HS-5 (cell line): ENCODE results near the gene CCDC171.

ENCODE experiments used
- DNase-seq: peaks from one replicate; pipeline ENCODE4 v3.0.0-alpha.2; 2012; ENCODE audit warnings: low read depth

CCDC171 gene

GRCh38 chr9:16001856-16002255 lies 449.0 kb downstream of the CCDC171 start:
- DNase-seq, result no peak

GRCh38 chr9:16002816-16003215 lies 450.0 kb downstream of the CCDC171 start:
- no peak for DNase-seq

GRCh38 chr9:16003785-16004184 lies 450.9 kb downstream of the CCDC171 start:
- no peak for DNase-seq

- DNase-seq, result no peak
Measured at GRCh38 chr9:16004613-16005012, 451.8 kb downstream of the CCDC171 start.

GRCh38 chr9:16010221-16010620 lies 457.4 kb downstream of the CCDC171 start:
- DNase-seq, result no peak

- DNase-seq, result no peak
Measured at GRCh38 chr9:16012621-16013020, 459.8 kb downstream of the CCDC171 start.

- no peak for DNase-seq
Measured at GRCh38 chr9:16013366-16013765, 460.5 kb downstream of the CCDC171 start.

GRCh38 chr9:16013826-16014225 lies 461.0 kb downstream of the CCDC171 start:
- no peak for DNase-seq

- DNase-seq, result no peak
Measured at GRCh38 chr9:16022228-16022627, 469.4 kb downstream of the CCDC171 start.

GRCh38 chr9:16023446-16023845 lies 470.6 kb downstream of the CCDC171 start:
- no peak for DNase-seq
